Activated naive CD4-positive, alpha-beta T cell treated with anti-CD3 and anti-CD28 coated beads for 36 hours (primary cell): ENCODE measurements around the gene KSR2. TPM values are rescaled to one million over a fixed set of nuclear protein-coding genes. Genes with fewer than 3 reads are reported as not detected.

Experiments used
- CTCF ChIA-PET: fragments of 350-600 bp; sonication (Branson Sonifier 250); formaldehyde crosslinking; loops from one replicate; lab custom pipeline; 2021; ENCODE audit warnings: antibody characterized with exemption; lab: Charles Lee
- DNase-seq: peaks from one replicate; pipeline ENCODE4 v3.0.0-alpha.2; 2020
- H3K27ac Mint-ChIP-seq: one replicate; pipeline ENCODE4 v1.8.0; 2021; ENCODE audit warnings: mild to moderate bottlenecking, mixed read lengths
- H3K27me3 Mint-ChIP-seq: one replicate; pipeline ENCODE4 v1.8.0; 2021; ENCODE audit warnings: low read depth, mixed read lengths
- H3K36me3 Mint-ChIP-seq: one replicate; pipeline ENCODE4 v1.8.0; 2021; ENCODE audit warnings: low read depth, mixed read lengths
- H3K4me1 Mint-ChIP-seq: one replicate; pipeline ENCODE4 v1.8.0; 2021; ENCODE audit warnings: low read depth, mixed read lengths
- H3K4me3 Mint-ChIP-seq: one replicate; pipeline ENCODE4 v1.8.0; 2021; ENCODE audit warnings: mild to moderate bottlenecking, moderate library complexity, mixed read lengths
- H3K9me3 Mint-ChIP-seq: one replicate; pipeline ENCODE4 v1.8.0; 2021; ENCODE audit warnings: mixed read lengths
- intact Hi-C: fragments of 100-400 bp; cut with micrococcal nuclease; formaldehyde crosslinking; loops from one replicate; pipeline ENCODE4 v1.15.1; 2023
- total RNA-seq, 2 experiments: library from RNA; stranded (reverse); gene quantifications; one replicate each; pipeline ENCODE4 v1.2.3, GENCODE V29; 2021

Gene KSR2
- total RNA-seq, 2 experiments from 2014 or later, result 0.05 TPM; not detected in 1

DNA sequence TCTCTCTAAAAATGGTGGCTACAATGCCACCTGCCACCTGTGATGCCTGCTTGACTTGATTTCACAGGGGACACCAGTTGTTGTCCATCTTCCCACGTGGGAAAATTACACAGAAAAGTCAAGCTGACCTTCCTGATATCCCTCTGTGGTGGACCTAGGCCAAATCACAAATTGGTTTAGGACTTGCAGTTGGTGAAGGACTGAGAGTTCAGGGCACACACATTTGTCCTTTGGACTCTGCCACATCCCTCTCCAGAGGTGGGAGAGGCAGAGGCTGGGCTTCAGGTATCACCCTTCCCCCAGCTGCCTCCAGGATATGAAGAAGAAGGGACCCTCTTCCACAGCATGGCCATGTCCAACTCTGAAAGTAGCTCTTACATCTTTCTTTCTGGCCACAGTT lies 551.8 kb downstream of the KSR2 start:
- Mint-ChIP-seq H3K27ac (no peak overlapping the region), H3K9me3 (peaks cover 1% of the 10 kb centered on the region), H3K4me1 (no peaks in the 10 kb centered on the region), H3K36me3 (no peaks in the 10 kb centered on the region), H3K4me3 (no peak overlapping the region), H3K27me3 (peaks cover 5% of the 10 kb centered on the region)
- CTCF ChIA-PET, result no interaction called here
- intact Hi-C loops, result no loop called here
- no peak for DNase-seq

GRCh38 chr12:117412465-117413188 lies 556.2 kb downstream of the KSR2 start:
- peaks cover 2% of the 10 kb centered on the region for H3K27me3 Mint-ChIP-seq
- no peak overlapping the region for H3K27ac Mint-ChIP-seq
- CTCF ChIA-PET, result no interaction called here
- H3K4me1 Mint-ChIP-seq, result no peaks in the 10 kb centered on the region
- peaks cover 1% of the 10 kb centered on the region for H3K36me3 Mint-ChIP-seq
- no peak overlapping the region for H3K4me3 Mint-ChIP-seq
- H3K9me3 Mint-ChIP-seq, result peaks cover 1% of the 10 kb centered on the region
- intact Hi-C loops, result no loop called here
- no peak for DNase-seq

DNA sequence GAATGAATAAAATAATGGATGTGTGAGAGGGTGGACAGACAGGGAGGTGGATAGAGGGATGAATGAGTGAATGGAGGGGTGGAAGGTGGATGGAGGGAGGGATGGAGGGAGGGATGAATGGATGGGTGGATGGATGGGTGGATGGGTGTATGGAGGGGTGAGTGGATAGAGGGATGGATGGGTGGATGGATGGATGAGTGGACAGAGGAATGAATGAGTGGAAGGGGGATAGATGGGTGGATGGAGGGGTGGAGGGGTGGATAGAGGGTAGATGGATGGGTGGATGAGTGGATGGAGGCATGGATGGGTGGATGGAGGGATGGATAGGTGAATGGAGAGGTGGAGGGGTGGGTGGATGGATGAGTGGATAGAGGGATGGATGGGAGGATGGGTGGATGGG lies 559.5 kb downstream of the KSR2 start:
- Mint-ChIP-seq H3K9me3 (no peaks in the 10 kb centered on the region), H3K4me1 (no peaks in the 10 kb centered on the region), H3K36me3 (peaks cover 1% of the 10 kb centered on the region), H3K27ac (no peak overlapping the region), H3K4me3 (no peak overlapping the region), H3K27me3 (peaks cover 2% of the 10 kb centered on the region)
- CTCF ChIA-PET, result no interaction called here
- DNase-seq, result no peak
- intact Hi-C loops, result no loop called here

DNA sequence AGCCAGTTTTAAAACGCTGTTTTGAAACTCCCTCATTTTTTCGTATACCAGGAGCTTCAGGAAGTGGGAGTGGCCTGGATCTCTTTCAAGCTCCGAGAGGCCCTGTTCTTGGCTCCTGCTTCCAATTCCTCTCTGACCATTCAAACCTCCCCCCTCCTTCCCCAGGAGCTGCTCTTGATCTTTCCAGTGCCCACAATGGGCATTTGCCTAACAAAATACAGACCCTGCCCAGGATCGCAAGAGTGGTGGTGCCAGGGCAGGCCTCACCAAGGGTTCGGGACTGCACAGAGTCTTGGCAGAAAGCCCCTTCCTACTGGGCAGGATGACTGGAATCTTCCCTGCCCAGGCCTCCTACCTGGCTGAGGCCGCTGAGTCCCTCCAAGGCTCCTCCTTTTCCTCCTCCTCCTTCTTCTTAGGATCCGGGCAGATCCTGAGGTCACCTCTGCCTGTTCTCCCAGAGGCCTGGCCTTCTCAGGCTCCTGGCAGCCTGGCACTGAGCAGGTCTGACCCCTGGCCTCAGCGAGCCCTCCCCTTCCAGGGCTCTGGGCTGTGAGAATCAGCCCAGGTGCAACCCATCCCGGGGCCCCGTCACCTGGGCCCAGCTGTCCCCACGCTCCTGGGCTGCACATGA lies 560.5 kb downstream of the KSR2 start:
- Mint-ChIP-seq H3K36me3 (peaks cover 1% of the 10 kb centered on the region), H3K9me3 (peaks cover 3% of the 10 kb centered on the region), H3K4me3 (no peak overlapping the region), H3K4me1 (no peaks in the 10 kb centered on the region), H3K27me3 (no peaks in the 10 kb centered on the region), H3K27ac (no peak overlapping the region)
- intact Hi-C loops, result no loop called here
- no peak for DNase-seq
- CTCF ChIA-PET, result no interaction called here

GRCh38 chr12:117404940-117405339 lies 563.9 kb downstream of the KSR2 start:
- Mint-ChIP-seq H3K9me3 (peaks cover 10% of the 10 kb centered on the region), H3K27me3 (no peaks in the 10 kb centered on the region), H3K27ac (no peak overlapping the region), H3K4me3 (no peak overlapping the region), H3K4me1 (no peaks in the 10 kb centered on the region), H3K36me3 (peaks cover 1% of the 10 kb centered on the region)
- CTCF ChIA-PET, result no interaction called here
- DNase-seq, result no peak
- intact Hi-C loops, result no loop called here

GRCh38 chr12:117404203-117404853 lies 564.5 kb downstream of the KSR2 start:
- Mint-ChIP-seq H3K4me3 (no peak overlapping the region), H3K27me3 (no peaks in the 10 kb centered on the region), H3K36me3 (peaks cover 1% of the 10 kb centered on the region), H3K9me3 (peaks cover 10% of the 10 kb centered on the region), H3K4me1 (no peaks in the 10 kb centered on the region), H3K27ac (no peak overlapping the region)
- intact Hi-C loops, result no loop called here
- no peak for DNase-seq
- CTCF ChIA-PET, result no interaction called here

GRCh38 chr12:117403586-117404139 lies 565.1 kb downstream of the KSR2 start:
- intact Hi-C loops, result no loop called here
- peaks cover 1% of the 10 kb centered on the region for H3K36me3 Mint-ChIP-seq
- H3K27me3 Mint-ChIP-seq, result no peaks in the 10 kb centered on the region
- H3K27ac Mint-ChIP-seq, result no peak overlapping the region
- H3K9me3 Mint-ChIP-seq, result peaks cover 13% of the 10 kb centered on the region
- H3K4me3 Mint-ChIP-seq, result no peak overlapping the region
- no peaks in the 10 kb centered on the region for H3K4me1 Mint-ChIP-seq
- CTCF ChIA-PET, result no interaction called here
- no peak for DNase-seq

Other genes starting within 250 kb of the KSR2 start
- gene RFC5, start 47.7 kb upstream of the KSR2 start, total RNA-seq, result 10 to 100 TPM; 62.0 to 62.5 TPM
- gene WSB2, start 92.2 kb upstream of the KSR2 start, total RNA-seq, result 10 to 100 TPM; 31.0 to 31.7 TPM
- gene VSIG10, start 135.0 kb upstream of the KSR2 start, total RNA-seq, result 1 to 10 TPM; 1.7 to 2.4 TPM
- 100 to 1,000 TPM; 117 to 120 TPM for gene PEBP1, start 167.1 kb upstream of the KSR2 start, total RNA-seq